Measurements from ENCODE around the gene NPSR1.

NPSR1 gene, protein sequence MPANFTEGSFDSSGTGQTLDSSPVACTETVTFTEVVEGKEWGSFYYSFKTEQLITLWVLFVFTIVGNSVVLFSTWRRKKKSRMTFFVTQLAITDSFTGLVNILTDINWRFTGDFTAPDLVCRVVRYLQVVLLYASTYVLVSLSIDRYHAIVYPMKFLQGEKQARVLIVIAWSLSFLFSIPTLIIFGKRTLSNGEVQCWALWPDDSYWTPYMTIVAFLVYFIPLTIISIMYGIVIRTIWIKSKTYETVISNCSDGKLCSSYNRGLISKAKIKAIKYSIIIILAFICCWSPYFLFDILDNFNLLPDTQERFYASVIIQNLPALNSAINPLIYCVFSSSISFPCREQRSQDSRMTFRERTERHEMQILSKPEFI

DNA sequence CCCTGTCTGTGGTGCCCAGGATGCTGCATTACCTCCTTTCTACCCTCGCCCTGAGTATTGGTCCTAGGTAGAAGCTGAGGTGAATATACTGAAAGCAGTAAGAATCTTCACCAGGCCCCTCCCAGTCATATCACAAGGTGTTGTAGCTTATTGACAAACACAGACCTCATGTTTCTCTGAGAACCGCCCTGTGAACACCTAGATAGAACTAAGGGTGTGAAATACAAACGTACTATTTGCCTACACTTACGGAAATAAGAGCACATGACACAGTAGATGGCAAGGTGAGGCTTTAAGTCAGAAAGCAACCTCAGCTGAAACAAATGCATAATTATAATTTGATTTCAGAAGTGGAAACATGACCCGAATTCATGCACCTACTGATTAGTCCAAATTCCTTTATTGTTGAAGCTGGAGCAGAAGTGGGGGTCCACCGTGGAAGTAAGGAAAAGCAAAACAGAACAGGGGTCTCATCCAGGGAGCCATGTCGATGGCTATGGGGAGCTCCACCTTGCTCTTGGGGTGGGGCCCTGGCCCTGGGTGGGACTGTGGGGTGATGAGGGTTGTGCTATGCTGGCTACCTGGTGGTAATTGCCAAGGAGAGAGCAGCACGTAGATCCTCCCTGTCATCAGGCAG lies at the start of gene NPSR1:
NPSR1 (plus strand) TSS at position 587 of the 637 bp plus-strand sequence. CDS start 195 bp downstream, outside the sequence.
- no peaks in the 10 kb centered on the region for H3K36me3 ChIP-seq
- H3K9me3 ChIP-seq (ENCODE audit: severe bottlenecking), result no peaks in the 10 kb centered on the region
- no peak within 1 kb of the TSS for H3K27ac ChIP-seq
- no peak for DNase-seq
- no peak within 1 kb of the TSS for H3K4me3 ChIP-seq (ENCODE audit: low read depth, low read length)
- H3K27me3 ChIP-seq (ENCODE audit: insufficient read depth, low read depth, severe bottlenecking), result no peaks in the 10 kb centered on the region
- TF ChIP-seq, protein P1, sequence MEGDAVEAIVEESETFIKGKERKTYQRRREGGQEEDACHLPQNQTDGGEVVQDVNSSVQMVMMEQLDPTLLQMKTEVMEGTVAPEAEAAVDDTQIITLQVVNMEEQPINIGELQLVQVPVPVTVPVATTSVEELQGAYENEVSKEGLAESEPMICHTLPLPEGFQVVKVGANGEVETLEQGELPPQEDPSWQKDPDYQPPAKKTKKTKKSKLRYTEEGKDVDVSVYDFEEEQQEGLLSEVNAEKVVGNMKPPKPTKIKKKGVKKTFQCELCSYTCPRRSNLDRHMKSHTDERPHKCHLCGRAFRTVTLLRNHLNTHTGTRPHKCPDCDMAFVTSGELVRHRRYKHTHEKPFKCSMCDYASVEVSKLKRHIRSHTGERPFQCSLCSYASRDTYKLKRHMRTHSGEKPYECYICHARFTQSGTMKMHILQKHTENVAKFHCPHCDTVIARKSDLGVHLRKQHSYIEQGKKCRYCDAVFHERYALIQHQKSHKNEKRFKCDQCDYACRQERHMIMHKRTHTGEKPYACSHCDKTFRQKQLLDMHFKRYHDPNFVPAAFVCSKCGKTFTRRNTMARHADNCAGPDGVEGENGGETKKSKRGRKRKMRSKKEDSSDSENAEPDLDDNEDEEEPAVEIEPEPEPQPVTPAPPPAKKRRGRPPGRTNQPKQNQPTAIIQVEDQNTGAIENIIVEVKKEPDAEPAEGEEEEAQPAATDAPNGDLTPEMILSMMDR (IDR thresholded peaks at IDR 0.05; ENCODE audit: low read depth, low read length), result no peak

DNA sequence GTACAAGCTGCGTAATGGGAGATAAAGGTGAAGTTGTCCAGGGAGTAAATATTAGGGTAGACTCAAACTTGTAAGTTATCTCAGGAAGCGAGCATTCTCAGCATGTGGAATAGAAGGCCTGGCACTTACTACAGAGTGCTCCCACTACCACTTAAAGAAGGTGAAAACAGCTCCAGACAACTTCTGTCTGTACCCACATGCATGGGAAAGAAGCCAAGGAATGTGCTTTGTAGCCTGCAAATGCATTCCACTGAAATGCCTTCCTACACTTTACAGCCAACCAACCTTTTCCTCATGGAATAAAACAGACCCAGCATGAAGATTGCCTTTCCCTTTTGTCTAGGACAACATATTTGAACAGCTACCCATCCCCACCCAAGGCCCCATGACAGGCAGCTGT lies 45.4 kb upstream of the NPSR1 start:
- no peak for DNase-seq
- Histone ChIP-seq H3K27ac (no peak overlapping the region), H3K27me3 (ENCODE audit: insufficient read depth, low read depth, severe bottlenecking) (no peaks in the 10 kb centered on the region)

DNA sequence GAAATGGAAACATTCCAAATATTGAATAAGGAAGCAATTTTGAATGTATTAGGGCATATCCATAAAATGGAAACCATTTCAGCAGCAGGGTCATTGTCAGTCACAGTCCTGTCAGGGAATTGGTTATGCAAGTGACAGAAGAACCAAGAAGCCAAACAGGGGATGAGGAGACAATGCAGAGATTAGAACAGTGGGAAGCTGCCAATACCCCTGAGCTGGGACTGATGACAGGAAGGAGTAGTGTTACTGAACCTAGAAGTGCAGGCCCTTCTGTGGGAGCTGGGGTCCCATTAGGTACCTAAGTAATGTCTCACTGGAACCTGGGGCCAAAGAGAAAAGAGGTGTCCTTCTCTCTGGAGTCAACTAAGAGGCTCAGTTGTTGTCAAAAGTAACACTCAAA lies 37.6 kb upstream of the NPSR1 start:
- H3K27me3 ChIP-seq (ENCODE audit: insufficient read depth, low read depth, severe bottlenecking), result no peaks in the 10 kb centered on the region
- H3K9me3 ChIP-seq (ENCODE audit: severe bottlenecking), result no peaks in the 10 kb centered on the region
- no peaks in the 10 kb centered on the region for H3K36me3 ChIP-seq
- TF ChIP-seq, protein P1 (IDR thresholded peaks at IDR 0.05; ENCODE audit: low read depth, low read length), result no peak
- no peak overlapping the region for H3K4me3 ChIP-seq (ENCODE audit: low read depth, low read length)
- DNase-seq, result no peak
- no peak overlapping the region for H3K27ac ChIP-seq

More for the DNA sequence above, 45.4 kb upstream of the NPSR1 start:
- Histone ChIP-seq H3K4me3 (ENCODE audit: low read depth, low read length) (no peak overlapping the region), H3K36me3 (no peaks in the 10 kb centered on the region), H3K9me3 (ENCODE audit: severe bottlenecking) (no peaks in the 10 kb centered on the region)
- TF ChIP-seq, protein P1 (IDR thresholded peaks at IDR 0.05; ENCODE audit: low read depth, low read length), result no peak

DNA sequence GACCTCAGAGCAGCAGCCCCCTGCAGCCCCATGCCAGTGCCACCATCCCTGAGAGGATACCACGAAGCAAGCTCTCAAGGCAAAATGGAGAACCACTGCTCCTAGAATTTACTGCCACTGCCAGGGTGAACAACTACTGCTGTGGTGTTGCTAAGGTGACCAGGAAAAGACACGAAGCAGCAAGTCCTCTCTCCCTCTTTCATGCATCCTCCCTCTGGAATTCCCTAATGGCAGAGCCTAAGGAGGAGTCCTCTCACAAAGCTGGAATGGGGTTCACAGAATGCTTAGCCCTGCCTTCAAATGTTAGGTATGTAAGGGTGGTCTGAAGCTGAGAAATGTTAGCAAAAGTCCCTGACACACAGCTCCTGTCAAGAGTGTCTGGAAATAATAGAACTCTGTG lies 35.8 kb upstream of the NPSR1 start:
- TF ChIP-seq, protein P1 (IDR thresholded peaks at IDR 0.05; ENCODE audit: low read depth, low read length), result no peak
- Histone ChIP-seq H3K4me3 (ENCODE audit: low read depth, low read length) (no peak overlapping the region), H3K27me3 (ENCODE audit: insufficient read depth, low read depth, severe bottlenecking) (no peaks in the 10 kb centered on the region), H3K36me3 (no peaks in the 10 kb centered on the region), H3K9me3 (ENCODE audit: severe bottlenecking) (no peaks in the 10 kb centered on the region), H3K27ac (no peak overlapping the region)
- DNase-seq, result no peak

DNA sequence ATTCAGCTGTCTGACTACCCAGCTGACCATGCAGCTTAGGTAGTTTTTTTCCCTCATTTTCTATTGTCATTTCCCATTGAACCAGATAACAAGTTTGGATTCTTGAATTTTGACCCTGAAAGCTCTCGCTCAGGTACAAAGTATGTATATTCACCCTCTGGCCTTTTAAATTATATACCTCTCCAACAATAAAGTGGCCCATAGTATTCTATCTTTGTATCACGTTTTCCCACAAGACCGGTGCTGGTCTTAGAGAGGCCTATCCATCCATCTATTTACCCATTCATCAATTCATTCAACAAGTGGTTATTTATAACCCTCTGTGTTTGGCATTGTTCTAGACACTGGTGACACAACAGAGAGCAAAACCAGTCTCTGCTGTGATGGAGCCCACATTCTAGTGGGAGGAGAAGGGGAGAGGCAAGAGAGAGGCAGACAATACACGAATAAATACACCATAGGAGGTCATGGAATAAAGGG lies 35.2 kb upstream of the NPSR1 start:
- H3K27ac ChIP-seq, result no peak overlapping the region
- no peaks in the 10 kb centered on the region for H3K9me3 ChIP-seq (ENCODE audit: severe bottlenecking)
- H3K36me3 ChIP-seq, result no peaks in the 10 kb centered on the region
- H3K27me3 ChIP-seq (ENCODE audit: insufficient read depth, low read depth, severe bottlenecking), result no peaks in the 10 kb centered on the region
- TF ChIP-seq, protein P1 (IDR thresholded peaks at IDR 0.05; ENCODE audit: low read depth, low read length), result no peak
- no peak for DNase-seq
- no peak overlapping the region for H3K4me3 ChIP-seq (ENCODE audit: low read depth, low read length)

Data from WERI-Rb-1 (cell line).